GM12878 (cell line): Measurements from ENCODE around the gene DGKI. TPM values are rescaled to one million over a fixed set of nuclear protein-coding genes. Genes with fewer than 3 reads are reported as not detected.
A peak's percentile ranks its signal among the peaks of the same experiment; 100 is the strongest.

Experiments used
- ATAC-seq: fragments of 200-7000 bp; cut with Tn5 transposase; 3 replicates; pipeline ENCODE4 v1.9.1; 2020; ENCODE audit warnings: mild to moderate bottlenecking, moderate library complexity
- BruUV-seq: library from RNA; stranded (reverse); fragments of 400-500 nt; replicated peaks from 2 replicates; lab custom pipeline; 2021; lab: Mats Ljungman, UMichigan
- CTCF ChIA-PET: fragments of 300-600 bp; sonication (Branson Sonifier 250); formaldehyde crosslinking; extraction: SDS; loops from one replicate; lab custom pipeline; 2021; ENCODE audit warnings: inconsistent platforms; lab: Yijun Ruan, JAX
- POLR2A ChIA-PET: fragments of 350-600 bp; formaldehyde crosslinking; extraction: SDS; loops from one replicate; lab custom pipeline; 2021; ENCODE audit warnings: inconsistent platforms; lab: Charles Lee
- RAD21 ChIA-PET: fragments of 300-600 bp; sonication (Branson Sonifier 250); formaldehyde crosslinking; loops from one replicate; lab custom pipeline; 2023; ENCODE audit warnings: antibody characterized with exemption; ENCODE audit not compliant: unreplicated experiment; lab: Charles Lee
- SMC1A ChIA-PET: fragments of 300-600 bp; sonication (Branson Sonifier 250); formaldehyde crosslinking; loops from one replicate; lab custom pipeline; 2023; ENCODE audit not compliant: unreplicated experiment, uncharacterized antibody; lab: Charles Lee
- DNase-seq: peaks from one replicate; pipeline ENCODE4 v3.0.0-alpha.2; 2011; ENCODE audit warnings: low read depth, low spot score
- FAIRE-seq: peaks from 3 replicates; lab custom pipeline; 2011; peaks lifted over from hg19 to GRCh38; lab: Jason Lieb, UNC
- H2AFZ ChIP-seq: 2 replicates; pipeline ENCODE4 v1.6.0; 2011; ENCODE audit warnings: low read depth, low read length, control low read depth; ENCODE audit not compliant: control insufficient read depth
- H3K27ac ChIP-seq: 2 replicates; pipeline ENCODE4 v1.5.1; 2011; ENCODE audit warnings: control low read depth; ENCODE audit not compliant: control insufficient read depth, insufficient read depth
- H3K27me3 ChIP-seq, 2 experiments: replicated peaks in 1 of 2; 2 replicates each; pipeline versions ENCODE4 v1.6.0 to v1.6.1; 2011; ENCODE audit warnings: low read length in 1 of 2; ENCODE audit not compliant: control insufficient read depth in 2 of 2, insufficient read depth in 2 of 2
- H3K36me3 ChIP-seq, 2 experiments: 2 replicates each; pipeline ENCODE4 v1.5.1; 2011; ENCODE audit warnings: low read length in 1 of 2; ENCODE audit not compliant: control insufficient read depth in 2 of 2, insufficient read depth in 2 of 2
- H3K4me1 ChIP-seq: 2 replicates; pipeline ENCODE4 v1.6.1; 2011; ENCODE audit warnings: mild to moderate bottlenecking, low read length, moderate library complexity, mixed read lengths; ENCODE audit not compliant: control insufficient read depth, insufficient read depth
- H3K4me2 ChIP-seq: 2 replicates; pipeline ENCODE4 v1.6.0; 2011; ENCODE audit warnings: control low read depth; ENCODE audit not compliant: control insufficient read depth, insufficient read depth
- H3K4me3 ChIP-seq: fragments of 200-600 bp; sonication (generic); 2 replicates; pipeline ENCODE4 v1.5.1; 2016
- H3K79me2 ChIP-seq: 2 replicates; pipeline ENCODE4 v1.6.0; 2011; ENCODE audit warnings: low read length; ENCODE audit not compliant: control insufficient read depth, insufficient read depth
- H3K9ac ChIP-seq: 2 replicates; pipeline ENCODE4 v1.8.0; 2011; ENCODE audit warnings: low read length, control low read depth, mixed read lengths; ENCODE audit not compliant: control insufficient read depth, insufficient read depth
- H3K9me3 ChIP-seq: replicated peaks from 3 replicates; pipeline ENCODE4 v1.5.1; 2011; ENCODE audit warnings: mild to moderate bottlenecking, low read length; ENCODE audit not compliant: control insufficient read depth, insufficient read depth
- H4K20me1 ChIP-seq: 2 replicates; pipeline ENCODE4 v1.6.0; 2011; ENCODE audit not compliant: control insufficient read depth, insufficient read depth
- ZBTB40 ChIP-seq: fragments of 450-650 bp; IDR thresholded peaks from 2 replicates; pipeline ENCODE4 v1.6.1; 2016; ENCODE audit warnings: mild to moderate bottlenecking, moderate library complexity, borderline replicate concordance
- WGBS: methylation state at CpG from one replicate; pipeline ENCODE4 v1.1.6; 2016; ENCODE audit warnings: low lambda C conversion rate; ENCODE audit not compliant: insufficient replicate concordance, insufficient coverage; ENCODE audit errors: missing lambda C conversion rate; 5-methylcytosine and 5-hydroxymethylcytosine counted together
- in situ Hi-C: fragments of 300-500 bp; cut with MboI; formaldehyde crosslinking; loops from 9 replicates; pipeline ENCODE4 v1.14.3; 2018; ENCODE audit warnings: mixed read lengths
- intact Hi-C: fragments of 100-400 bp; cut with micrococcal nuclease; formaldehyde crosslinking; loops from one replicate; pipeline ENCODE4 v1.14.2; 2022; ENCODE audit not compliant: unreplicated experiment
- polyA plus RNA-seq, 11 experiments: library from polyadenylated mRNA; depleted of rRNA in 4 of 11; unstranded in 6 of 11; stranded (reverse) in 5 of 11; fragments of >200 nt; fragmentation: Nextera tagmentation in 4 of 11; fragmentation: Illumina TruSeq in 1 of 11; extraction: Ambion mirVana in 4 of 11; extraction: Trizol in 1 of 11; gene quantifications; 1 replicate in 1 of 11; 2 replicates in 10 of 11; pipeline versions ENCODE4 v1.2.1 to v1.2.3, GENCODE V29; 2011 to 2016; ENCODE audit warnings: inconsistent platforms in 2 of 11, missing spikeins in 2 of 11, low read depth in 1 of 11
- total RNA-seq, 4 experiments: library from RNA; depleted of rRNA in 3 of 4; stranded (reverse); fragments of >200 nt in 3 of 4; fragmentation: Illumina TruSeq in 1 of 4; extraction: Trizol in 1 of 4; gene quantifications; 2 replicates each; pipeline versions ENCODE4 v1.2.1 to v1.2.3, GENCODE V29; 2013 to 2021
- TF ChIP-seq, protein P1 (sequence below): fragments of 450-650 bp; IDR thresholded peaks from 2 replicates; pipeline ENCODE4 v1.6.1; 2017; ENCODE audit warnings: mild to moderate bottlenecking

DGKI gene
- total and polyA plus RNA-seq, 10 of the 15 experiments (the other 5 are each of a cell fraction or from before 2014, with no cell fraction given): 10.4 to 37.1 (median 22.1) TPM

DNA sequence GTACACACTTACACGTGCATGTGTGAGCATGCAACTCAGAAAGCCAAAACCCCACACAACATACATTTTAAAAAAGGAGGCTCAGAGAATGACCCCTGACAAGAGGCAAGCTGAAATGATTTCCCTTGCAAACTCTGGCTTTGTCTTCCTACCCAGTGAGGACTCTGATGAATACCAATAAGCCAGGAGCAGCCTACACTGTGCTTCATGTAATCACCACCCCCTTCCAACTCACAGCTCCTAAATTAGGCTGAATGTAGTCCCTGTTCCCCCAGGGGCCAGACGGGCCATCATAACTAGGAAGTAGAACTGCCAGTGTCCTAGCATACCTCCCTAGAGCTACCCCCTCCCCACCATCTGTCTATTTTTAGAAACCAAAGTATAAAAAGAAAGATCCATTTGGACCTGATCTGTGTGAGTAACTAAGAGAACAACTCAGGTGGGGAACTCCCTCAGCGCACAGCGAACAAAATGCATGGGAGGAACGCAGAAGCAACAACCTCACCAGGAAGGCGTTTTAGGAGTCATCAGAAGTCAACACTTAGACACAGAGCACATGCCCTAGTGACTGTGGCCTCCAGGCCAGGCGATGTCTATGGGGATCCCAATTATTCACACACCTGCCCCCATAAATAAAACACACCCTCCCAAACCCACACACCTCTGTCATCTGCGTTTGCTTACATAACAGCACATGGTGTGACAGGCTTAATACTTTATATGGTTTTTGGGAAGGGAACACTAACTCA lies 1.9 kb downstream of the DGKI start:
- POLR2A ChIA-PET: interaction anchor here (0.7 to 2.4 kb wide), 4 partner anchors 16 to 50 kb away, joined by 3 to 11 read pairs (median 4); no protein-coding TSS in a partner anchor
- no peaks in the 10 kb centered on the region for H3K4me1 ChIP-seq
- FAIRE-seq (no peak), ATAC-seq (no peak), DNase-seq (no peak)
- in situ Hi-C loops: no loop called here
- WGBS: 63% methylated on average over 8 of the region's 8 CpGs
- RAD21 ChIA-PET: interaction anchor here (1.0 to 7.9 kb wide), 11 partner anchors 9 to 187 kb away, joined by 3 to 71 read pairs (median 5); no protein-coding TSS in a partner anchor
- H3K4me2 ChIP-seq: no peak overlapping the region
- SMC1A ChIA-PET: interaction anchor here (0.6 to 13.7 kb wide), 11 partner anchors 19 to 188 kb away, joined by 3 to 281 read pairs (median 4); no protein-coding TSS in a partner anchor
- no peak overlapping the region for H2AFZ ChIP-seq
- H3K27me3 ChIP-seq: peaks cover 1 to 14% of the 10 kb centered on the region in 2 experiments; a peak in 2 of 4 replicates
- BruUV-seq: no TSS peak
- TF ChIP-seq, protein P1, sequence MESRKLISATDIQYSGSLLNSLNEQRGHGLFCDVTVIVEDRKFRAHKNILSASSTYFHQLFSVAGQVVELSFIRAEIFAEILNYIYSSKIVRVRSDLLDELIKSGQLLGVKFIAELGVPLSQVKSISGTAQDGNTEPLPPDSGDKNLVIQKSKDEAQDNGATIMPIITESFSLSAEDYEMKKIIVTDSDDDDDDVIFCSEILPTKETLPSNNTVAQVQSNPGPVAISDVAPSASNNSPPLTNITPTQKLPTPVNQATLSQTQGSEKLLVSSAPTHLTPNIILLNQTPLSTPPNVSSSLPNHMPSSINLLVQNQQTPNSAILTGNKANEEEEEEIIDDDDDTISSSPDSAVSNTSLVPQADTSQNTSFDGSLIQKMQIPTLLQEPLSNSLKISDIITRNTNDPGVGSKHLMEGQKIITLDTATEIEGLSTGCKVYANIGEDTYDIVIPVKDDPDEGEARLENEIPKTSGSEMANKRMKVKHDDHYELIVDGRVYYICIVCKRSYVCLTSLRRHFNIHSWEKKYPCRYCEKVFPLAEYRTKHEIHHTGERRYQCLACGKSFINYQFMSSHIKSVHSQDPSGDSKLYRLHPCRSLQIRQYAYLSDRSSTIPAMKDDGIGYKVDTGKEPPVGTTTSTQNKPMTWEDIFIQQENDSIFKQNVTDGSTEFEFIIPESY: no peak
- TF ChIP-seq ZBTB40: peak; percentile 11; the same call in 1 of the 2 replicates
- H4K20me1 ChIP-seq: no peaks in the 10 kb centered on the region
- no peak overlapping the region for H3K9ac ChIP-seq
- H3K9me3 ChIP-seq: no peaks in the 10 kb centered on the region
- intact Hi-C loops: no loop called here
- no peaks in the 10 kb centered on the region for H3K36me3 ChIP-seq
- no peak overlapping the region for H3K4me3 ChIP-seq
- H3K79me2 ChIP-seq: no peaks in the 10 kb centered on the region
- no peak overlapping the region for H3K27ac ChIP-seq
- CTCF ChIA-PET: interaction anchor here (1.0 to 2.2 kb wide), 4 partner anchors 9 to 26 kb away, joined by 3 to 6 read pairs (median 4); no protein-coding TSS in a partner anchor
